ENCODE data around the gene POLA1. TPM values are rescaled to one million over a fixed set of nuclear protein-coding genes. Genes with fewer than 3 reads are reported as not detected.

POLA1 gene
- total RNA-seq, 1 donor from 2014 or later: 44.0 TPM

GRCh38 chrX:24692305-24692704, 1.4 kb upstream of the POLA1 start:
- DNase-seq (ENCODE audit: low spot score in 2 of 2) (no peak), FAIRE-seq (no peak)

DNA sequence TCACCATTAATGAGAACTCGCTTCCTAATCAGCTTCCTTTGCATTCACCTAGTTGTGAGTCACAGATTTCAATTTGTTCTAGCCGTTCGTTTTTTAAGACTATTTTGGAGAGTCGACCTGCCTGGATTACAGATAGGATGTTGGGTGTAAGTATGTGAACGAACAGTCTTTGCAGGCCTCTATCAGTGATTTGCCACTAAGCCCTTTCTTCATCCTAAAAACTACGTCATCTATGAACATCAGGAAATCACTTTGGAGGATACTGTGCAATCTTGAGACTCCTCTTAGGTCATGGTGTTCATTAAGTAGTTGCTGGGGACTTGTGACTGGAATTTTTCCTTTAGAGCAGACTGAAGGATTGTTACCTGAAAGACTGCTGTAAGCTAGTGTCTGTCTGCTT, 1.1 kb downstream of the POLA1 start:
- DNase-seq (ENCODE audit: low spot score in 2 of 2): no peak
- no peak for FAIRE-seq

GRCh38 chrX:24696294-24696693, 2.6 kb downstream of the POLA1 start:
- DNase-seq (ENCODE audit: low spot score in 2 of 2) (no peak), FAIRE-seq (no peak)

DNA sequence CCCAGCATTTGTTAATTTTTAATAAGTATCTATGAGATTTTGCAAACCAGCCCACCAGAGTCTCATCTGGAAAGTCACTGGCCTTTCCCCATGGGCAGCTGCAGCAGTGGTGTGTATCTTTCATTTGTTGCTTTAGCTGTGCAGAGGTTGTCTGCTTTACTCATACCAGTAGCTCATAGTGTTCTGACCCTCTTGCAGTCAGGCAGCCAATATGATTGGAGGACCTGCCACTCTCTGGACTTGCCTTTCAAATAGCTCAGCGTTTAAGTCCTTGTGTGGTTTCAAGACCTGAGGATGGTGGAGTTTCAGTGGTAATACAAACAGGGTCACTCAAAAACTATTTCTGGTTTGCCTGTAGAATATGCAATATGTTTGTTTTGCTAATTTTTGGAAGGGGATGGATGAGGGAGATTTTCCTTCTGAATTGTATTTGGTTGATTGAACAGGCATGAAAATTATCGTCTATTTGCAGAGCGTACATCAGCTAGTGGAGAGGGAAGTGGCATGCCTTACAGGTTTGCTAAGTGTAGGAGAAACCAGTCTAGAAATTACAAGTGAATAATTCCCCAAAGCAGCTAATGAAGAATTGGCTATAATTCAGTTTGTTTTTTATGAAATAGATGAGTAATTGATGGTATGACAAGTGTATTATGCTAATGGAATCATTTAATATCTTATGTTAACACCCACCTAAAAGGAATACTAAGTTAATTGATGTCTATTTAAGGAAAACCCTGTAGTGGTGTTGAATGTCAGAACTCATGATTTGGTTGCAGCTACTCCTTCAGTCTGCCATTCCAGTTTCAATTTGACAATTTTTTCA, 8.9 kb downstream of the POLA1 start:
- DNase-seq (ENCODE audit: low spot score in 2 of 2) (no peak), FAIRE-seq (no peak)

DNA sequence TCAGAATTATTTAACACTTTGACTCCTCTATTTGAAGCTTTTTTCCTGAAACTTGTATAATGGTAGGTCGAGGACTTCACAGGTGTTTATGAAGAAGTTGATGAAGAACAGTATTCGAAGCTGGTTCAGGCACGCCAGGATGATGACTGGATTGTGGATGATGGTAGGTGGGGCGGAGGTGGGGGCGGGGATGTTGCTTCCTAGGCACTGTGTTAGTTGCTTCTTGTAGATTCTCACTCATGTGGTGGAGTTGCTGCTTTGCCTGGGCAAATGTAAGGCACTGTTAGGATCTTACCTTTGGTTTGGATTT, 9.4 kb downstream of the POLA1 start:
- no peak for FAIRE-seq
- DNase-seq (ENCODE audit: low spot score in 2 of 2): no peak

DNA sequence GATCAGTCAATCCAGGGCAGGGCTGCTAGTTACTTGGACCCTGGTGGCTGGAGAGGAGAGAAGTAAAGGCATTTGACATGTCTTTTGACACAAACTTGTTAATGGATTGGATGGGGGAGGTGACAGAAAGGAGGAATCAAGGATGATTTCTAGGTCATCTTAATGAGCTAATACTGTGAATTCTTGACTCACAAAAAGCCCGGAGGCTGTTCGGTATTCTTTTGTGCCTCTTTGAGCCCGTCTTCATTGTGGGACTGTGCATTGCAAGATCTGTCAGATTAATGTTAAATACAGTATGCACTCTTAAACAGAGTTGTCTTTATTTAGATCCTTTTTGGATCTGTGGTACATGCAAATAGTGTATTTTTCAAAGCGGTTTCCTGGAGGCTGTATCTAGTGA, 25.1 kb downstream of the POLA1 start:
- FAIRE-seq: no peak
- no peak for DNase-seq (ENCODE audit: low spot score in 2 of 2)

DNA sequence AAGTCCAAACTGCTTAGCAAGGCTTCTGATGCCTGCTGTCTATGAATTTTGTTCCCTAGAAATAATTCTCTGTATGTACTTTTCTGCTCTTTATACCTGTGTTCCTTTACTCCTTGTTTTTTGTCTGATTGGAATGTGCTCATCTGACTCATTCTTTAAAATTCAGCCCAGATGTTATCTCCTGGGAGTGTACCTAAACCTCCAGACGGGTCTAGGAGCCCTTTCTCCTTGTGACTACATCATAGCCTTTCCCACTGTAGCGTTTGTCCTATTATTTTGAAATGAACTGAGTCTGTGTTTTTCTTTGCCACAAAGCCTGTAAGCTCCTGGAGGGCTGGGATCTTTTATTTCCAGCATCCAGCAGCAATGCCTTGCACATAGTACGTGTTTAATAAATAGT, 26.3 kb downstream of the POLA1 start:
- FAIRE-seq: no peak
- DNase-seq (ENCODE audit: low spot score in 2 of 2): no peak

- FAIRE-seq (no peak), DNase-seq (ENCODE audit: low spot score in 2 of 2) (no peak)
Measured at GRCh38 chrX:24728530-24728929, 34.8 kb downstream of the POLA1 start.

DNA sequence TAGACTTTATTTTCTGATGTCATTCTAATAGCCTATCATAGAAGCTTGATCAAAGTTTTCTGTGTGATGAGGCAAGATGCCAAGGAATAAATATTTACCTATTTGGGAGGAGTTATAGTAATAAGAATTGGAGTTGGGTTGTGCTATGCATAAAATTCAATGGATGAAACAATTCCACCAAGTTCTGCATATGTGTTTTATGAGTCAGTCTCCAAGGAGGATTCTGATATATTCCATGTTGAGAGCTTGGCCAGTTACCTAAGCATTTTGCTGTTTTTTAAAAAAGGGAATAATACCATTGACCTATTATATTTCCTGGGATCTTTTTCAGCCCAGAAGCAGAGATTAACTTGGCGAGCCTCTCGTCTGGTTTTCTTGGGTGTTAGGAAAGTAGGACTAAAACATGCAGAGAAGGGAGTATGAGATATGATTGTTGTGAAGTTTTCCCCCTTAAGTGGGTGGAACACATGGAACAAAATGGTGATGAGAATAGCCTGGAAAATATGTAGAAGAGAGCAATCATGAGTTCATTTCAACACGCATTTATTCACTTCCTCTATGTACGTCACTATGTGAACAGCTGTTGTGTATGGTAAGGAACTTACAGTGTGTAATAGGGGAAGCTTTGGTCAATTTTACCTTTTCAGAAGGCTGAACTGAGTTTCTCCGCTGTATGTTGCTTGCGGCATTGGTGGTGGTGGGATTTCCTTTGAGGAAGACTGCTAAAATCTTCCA, 39.2 kb downstream of the POLA1 start:
- DNase-seq (ENCODE audit: low spot score in 2 of 2): no peak
- no peak for FAIRE-seq

DNA sequence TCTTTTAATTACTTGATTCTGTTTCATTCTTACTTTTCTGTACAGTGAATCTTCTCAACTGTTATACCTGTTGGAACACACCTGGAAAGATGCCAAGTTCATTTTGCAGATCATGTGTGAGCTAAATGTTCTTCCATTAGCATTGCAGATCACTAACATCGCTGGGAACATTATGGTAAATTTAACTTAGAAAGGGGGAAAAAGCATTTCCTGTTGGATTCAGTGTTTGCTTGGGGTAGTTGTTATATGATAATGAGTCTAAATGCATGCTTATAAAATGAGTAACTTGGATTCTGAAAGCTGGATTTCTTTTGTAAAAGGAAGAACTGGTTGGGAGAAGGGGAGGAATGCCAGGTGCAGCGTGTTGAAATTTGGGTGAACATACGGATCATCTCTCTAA, 47.6 kb downstream of the POLA1 start:
- FAIRE-seq: no peak

DNA sequence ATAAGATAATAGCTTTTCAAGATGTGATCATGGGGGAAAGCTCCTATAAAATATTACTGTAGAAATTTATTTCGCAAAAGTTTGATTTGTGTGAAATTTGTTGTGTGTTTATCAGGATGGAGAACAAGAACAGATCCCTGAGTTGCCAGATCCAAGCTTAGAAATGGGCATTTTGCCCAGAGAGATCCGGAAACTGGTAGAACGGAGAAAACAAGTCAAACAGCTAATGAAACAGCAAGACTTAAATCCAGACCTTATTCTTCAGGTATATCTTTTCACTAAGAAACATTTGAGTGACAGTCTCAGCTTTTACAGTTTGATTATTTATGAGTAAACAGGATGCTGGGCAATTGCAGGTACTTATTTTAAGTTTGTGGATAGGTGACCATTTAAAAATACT, 54.5 kb downstream of the POLA1 start:
- DNase-seq (ENCODE audit: low spot score in 2 of 2) (no peak), FAIRE-seq (no peak)

More for the DNA sequence above, 47.6 kb downstream of the POLA1 start:
- no peak for DNase-seq (ENCODE audit: low spot score in 2 of 2)

GRCh38 chrX:24759786-24760185, 66.1 kb downstream of the POLA1 start:
- FAIRE-seq: no peak
- DNase-seq (ENCODE audit: low spot score in 2 of 2): no peak

GRCh38 chrX:24760363-24761000, 66.8 kb downstream of the POLA1 start:
- FAIRE-seq (no peak), DNase-seq (ENCODE audit: low spot score in 2 of 2) (no peak)

- FAIRE-seq (no peak), DNase-seq (ENCODE audit: low spot score in 2 of 2) (no peak)
Measured at GRCh38 chrX:24761306-24761705, 67.6 kb downstream of the POLA1 start.

DNA sequence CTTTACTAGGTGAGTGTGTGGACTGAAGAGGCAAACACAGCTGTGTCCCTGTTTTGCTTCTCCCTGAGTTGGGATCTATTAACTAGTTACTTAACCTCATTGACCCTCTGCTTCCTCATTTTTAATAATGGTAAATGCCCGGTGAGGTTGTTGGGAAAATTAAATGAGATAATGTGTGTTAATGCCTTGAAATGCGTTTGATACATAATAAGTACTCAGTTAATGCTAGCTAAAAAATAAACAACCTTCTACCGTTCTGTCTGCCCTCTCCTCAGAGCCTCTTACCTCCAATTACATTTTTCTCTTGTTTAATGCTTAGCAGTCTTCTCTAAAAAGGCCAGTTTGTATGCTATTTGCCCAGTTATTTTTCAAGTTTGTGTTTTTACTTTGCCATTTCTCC, 70.3 kb downstream of the POLA1 start:
- FAIRE-seq (no peak), DNase-seq (ENCODE audit: low spot score in 2 of 2) (no peak)

GRCh38 chrX:24767557-24767956, 73.8 kb downstream of the POLA1 start:
- DNase-seq (ENCODE audit: low spot score in 2 of 2) (no peak), FAIRE-seq (no peak)

GRCh38 chrX:24768556-24768955, 74.8 kb downstream of the POLA1 start:
- FAIRE-seq: no peak

DNA sequence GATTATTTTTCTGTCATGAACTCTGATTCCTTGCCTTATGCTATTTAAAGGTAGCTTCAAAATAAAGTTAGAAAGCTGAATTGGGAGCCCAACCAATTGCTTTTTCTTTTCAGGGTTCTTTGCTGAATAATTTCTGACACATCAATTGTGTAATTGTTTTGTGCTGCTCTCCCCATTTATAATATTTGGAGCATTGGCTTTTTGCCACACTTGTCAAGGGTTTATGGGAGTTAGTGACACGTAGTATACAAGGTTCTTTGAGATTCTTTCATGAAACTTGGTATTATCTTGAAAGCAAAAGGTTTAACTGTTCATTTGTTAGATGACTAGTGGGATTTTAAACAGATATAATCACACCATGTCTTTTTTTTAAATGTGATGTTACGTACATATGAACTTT, 80.9 kb downstream of the POLA1 start:
- DNase-seq (ENCODE audit: low spot score in 2 of 2) (no peak), FAIRE-seq (no peak)

More at GRCh38 chrX:24768556-24768955, 74.8 kb downstream of the POLA1 start:
- DNase-seq (ENCODE audit: low spot score in 2 of 2): no peak

- FAIRE-seq (no peak), DNase-seq (ENCODE audit: low spot score in 2 of 2) (no peak)
Measured at GRCh38 chrX:24775891-24776290, 82.2 kb downstream of the POLA1 start.

- DNase-seq (ENCODE audit: low spot score in 2 of 2) (no peak), FAIRE-seq (no peak)
Measured at GRCh38 chrX:24777660-24778059, 83.9 kb downstream of the POLA1 start.

DNA sequence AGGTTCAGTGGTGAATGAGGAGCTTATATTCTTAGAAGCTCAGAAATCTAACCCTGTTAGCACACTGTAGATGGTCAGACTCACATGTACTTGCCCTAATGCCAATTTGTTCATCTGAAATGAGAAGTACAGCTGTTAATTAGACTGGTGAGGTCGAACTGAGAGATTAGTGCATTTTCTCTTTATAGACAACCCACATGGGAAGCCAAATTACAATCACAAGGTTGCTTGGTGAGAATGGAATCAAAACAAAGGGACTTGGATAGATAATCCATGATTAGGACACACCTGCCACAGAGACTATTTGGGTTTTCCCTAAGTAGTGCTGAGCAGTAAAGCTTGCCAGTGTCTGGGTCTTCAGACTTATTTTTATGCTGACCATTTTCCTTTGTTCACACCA, 88.3 kb downstream of the POLA1 start:
- no peak for FAIRE-seq
- no peak for DNase-seq (ENCODE audit: low spot score in 2 of 2)

DNA sequence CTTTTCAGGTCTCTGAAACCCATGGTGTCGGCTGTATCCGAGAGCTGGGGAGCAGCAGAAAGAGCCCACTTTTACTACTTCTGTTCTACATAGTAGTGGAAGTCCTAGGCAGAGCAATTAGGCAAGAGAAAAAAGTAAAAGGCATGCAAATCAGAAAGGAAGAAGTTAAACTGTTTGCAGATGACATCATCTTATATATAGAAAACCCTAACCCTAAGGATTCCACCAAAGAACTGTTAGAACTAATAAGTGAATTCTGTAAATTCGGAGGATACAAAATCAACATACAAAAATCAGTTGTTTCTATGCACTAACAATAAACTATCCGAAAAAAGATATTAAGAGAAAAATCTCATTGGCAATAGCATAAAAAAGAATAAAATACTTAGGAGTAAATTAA, 95.3 kb downstream of the POLA1 start:
- FAIRE-seq (no peak), DNase-seq (ENCODE audit: low spot score in 2 of 2) (no peak)

All from frontal cortex (tissue), 4 donors.